Mesothelial cell of epicardium (in vitro differentiated cells): ENCODE results near the gene MFAP2. TPM values are rescaled to one million over a fixed set of nuclear protein-coding genes. Genes with fewer than 3 reads are reported as not detected.
A peak's percentile ranks its signal among the peaks of the same experiment; 100 is the strongest.
"Not testable (repeated sequence)": the region's sequence is repeated elsewhere in the genome, so short reads cannot be mapped to it uniquely, and the experiment has no call there.

Experiments
- DNase-seq, 2 experiments: peaks; one replicate each; pipeline ENCODE4 v3.0.0; 2021; ENCODE audit warnings: low spot score in 2 of 2; ENCODE audit not compliant: unreplicated experiment in 2 of 2
- H3K27ac Mint-ChIP-seq: 2 replicates; pipeline ENCODE4 v1.8.0; 2021; ENCODE audit warnings: mixed read lengths
- H3K27me3 Mint-ChIP-seq: 2 replicates; pipeline ENCODE4 v1.8.0; 2021; ENCODE audit warnings: low read depth, mixed read lengths
- H3K36me3 Mint-ChIP-seq: 2 replicates; pipeline ENCODE4 v1.8.0; 2021; ENCODE audit warnings: mixed read lengths
- H3K4me1 Mint-ChIP-seq: 2 replicates; pipeline ENCODE4 v1.8.0; 2021; ENCODE audit warnings: mixed read lengths
- H3K4me3 Mint-ChIP-seq: 2 replicates; pipeline ENCODE4 v1.8.0; 2021; ENCODE audit warnings: mild to moderate bottlenecking, moderate library complexity, mixed read lengths
- H3K9me3 Mint-ChIP-seq: 2 replicates; pipeline ENCODE4 v1.8.0; 2021; ENCODE audit warnings: mixed read lengths
- CTCF ChIP-seq: fragments of 200-600 bp; sonication (generic); IDR thresholded peaks from one replicate; pipeline ENCODE4 v1.5.0; 2021; ENCODE audit warnings: antibody characterized with exemption; ENCODE audit not compliant: unreplicated experiment
- total RNA-seq: library from RNA; stranded (reverse); gene quantifications from 3 replicates; pipeline ENCODE4 v1.2.1, GENCODE V29; 2021

The MFAP2 gene
- total RNA-seq, 1 donor from 2014 or later = 445 TPM

GRCh38 chr1:16965486-16966067, 14.8 kb downstream of the MFAP2 start:
- no peak for DNase-seq
- no peaks in the 10 kb centered on the region for H3K27me3 Mint-ChIP-seq
- H3K4me3 Mint-ChIP-seq = no peak overlapping the region
- peak overlapping the region; percentile 45 for H3K27ac Mint-ChIP-seq
- H3K9me3 Mint-ChIP-seq = no peaks in the 10 kb centered on the region
- no peak for TF ChIP-seq CTCF
- H3K4me1 Mint-ChIP-seq = peaks cover 27% of the 10 kb centered on the region
- peaks cover 12% of the 10 kb centered on the region for H3K36me3 Mint-ChIP-seq

GRCh38 chr1:16964169-16964568, 16.3 kb downstream of the MFAP2 start:
- peaks cover 32% of the 10 kb centered on the region for H3K4me1 Mint-ChIP-seq
- peaks cover 12% of the 10 kb centered on the region for H3K36me3 Mint-ChIP-seq
- not testable (repeated sequence) for H3K4me3 Mint-ChIP-seq

GRCh38 chr1:16961297-16962133, 18.9 kb downstream of the MFAP2 start:
- no peaks in the 10 kb centered on the region for H3K9me3 Mint-ChIP-seq
- H3K4me3 Mint-ChIP-seq = peak overlapping the region; percentile 65
- peak overlapping the region; percentile 73 for H3K27ac Mint-ChIP-seq

More at GRCh38 chr1:16964169-16964568, 16.3 kb downstream of the MFAP2 start:
- not testable (repeated sequence) for H3K27me3 Mint-ChIP-seq, H3K9me3 Mint-ChIP-seq, H3K27ac Mint-ChIP-seq, DNase-seq

GRCh38 chr1:16960560-16961296, 19.7 kb downstream of the MFAP2 start:
- Mint-ChIP-seq H3K4me1 (peaks cover 22% of the 10 kb centered on the region), H3K9me3 (no peaks in the 10 kb centered on the region), H3K4me3 (peak overlapping the region; percentile 74), H3K36me3 (peaks cover 8% of the 10 kb centered on the region), H3K27ac (peak overlapping the region; percentile 78), H3K27me3 (no peaks in the 10 kb centered on the region)
- peak; percentile 80 to 87 for DNase-seq
- TF ChIP-seq CTCF = peak; percentile 71

More at GRCh38 chr1:16961297-16962133, 18.9 kb downstream of the MFAP2 start:
- no peak for TF ChIP-seq CTCF
- Mint-ChIP-seq H3K27me3 (no peaks in the 10 kb centered on the region), H3K4me1 (peaks cover 24% of the 10 kb centered on the region), H3K36me3 (peaks cover 10% of the 10 kb centered on the region)
- DNase-seq = no peak

- no peak for DNase-seq
- Mint-ChIP-seq H3K9me3 (no peaks in the 10 kb centered on the region), H3K4me1 (peaks cover 13% of the 10 kb centered on the region), H3K4me3 (no peak overlapping the region), H3K27me3 (no peaks in the 10 kb centered on the region), H3K36me3 (no peaks in the 10 kb centered on the region), H3K27ac (no peak overlapping the region)
- TF ChIP-seq CTCF = no peak
These were observed 21.9 kb downstream of the MFAP2 start for GRCh38 chr1:16958475-16958874.
